Heart left ventricle (tissue), 13 donors: ENCODE data around the gene CD9.

Experiments used
- CTCF ChIP-seq, 12 donors: fragments of 200-600 bp; sonication (generic) in 4 of 12; IDR thresholded peaks; one replicate each; pipeline versions ENCODE4 v1.5.0 to v1.8.0; 2018 to 2022; ENCODE audit warnings: antibody characterized with exemption in 12 of 12, mild to moderate bottlenecking in 5 of 12
- POLR2A ChIP-seq, 2 donors: fragments of 450-650 bp; IDR thresholded peaks; one replicate each; pipeline ENCODE4 v1.6.1; 2017; ENCODE audit warnings: antibody characterized with exemption in 2 of 2, mild to moderate bottlenecking in 2 of 2, moderate library complexity in 2 of 2
- donor health status: ischemic (EF 13 %, LVEDD 7.1; RV severe dilation, severe dysfunction).
- donor health status: DM: no; HTN: yes; CAD: no.
- donor health status: DM: no; HTN: no; CAD: no.
- donor health status: ischemic (EF 25% LVEDD 6.9; RV normal size, moderate dysfunction).
- donor health status: ischemic (EF 25% LVEDD 5.7; RV mildly dilated, moderate dysfunction).
- donor health status: ischemic (EF 35%, LVEDD 5.7; RV mildly dilated, moderate dysfunction).
- donor health status: nonischemic (EF 11% LVEDD 7.7; RV severe dilation, severe dysfunction).
- donor health status: DM: yes; HTN: yes; CAD: no.
- donor health status: PGD.
- donor health status: ischemic (EF 29% LVEDD 5.4; RV normal size, mild dysfunction).
- donor health status: nonischemic (EF 23%, LVEDD 6.1; RV moderate dilation, normal function).

- TF ChIP-seq CTCF (IDR thresholded peaks at IDR 0.05) (no peak), POLR2A (IDR thresholded peaks at IDR 0.05) (no peak)
Observed at GRCh38 chr12:6224550-6224949, 24.4 kb downstream of the CD9 start.
